HG03108 (cell line): Measurements from ENCODE around the gene MTARC2.
A peak's percentile ranks its signal among the peaks of the same experiment; 100 is the strongest.
"Not testable (repeated sequence)": the region's sequence is repeated elsewhere in the genome, so short reads cannot be mapped to it uniquely, and the experiment has no call there.

ENCODE experiments used
- ATAC-seq: cut with Tn5 transposase; IDR thresholded peaks from one replicate; pipeline ENCODE4 v1.9.1; 2021; ENCODE audit warnings: moderate library complexity; ENCODE audit not compliant: unreplicated experiment

MTARC2 gene

DNA sequence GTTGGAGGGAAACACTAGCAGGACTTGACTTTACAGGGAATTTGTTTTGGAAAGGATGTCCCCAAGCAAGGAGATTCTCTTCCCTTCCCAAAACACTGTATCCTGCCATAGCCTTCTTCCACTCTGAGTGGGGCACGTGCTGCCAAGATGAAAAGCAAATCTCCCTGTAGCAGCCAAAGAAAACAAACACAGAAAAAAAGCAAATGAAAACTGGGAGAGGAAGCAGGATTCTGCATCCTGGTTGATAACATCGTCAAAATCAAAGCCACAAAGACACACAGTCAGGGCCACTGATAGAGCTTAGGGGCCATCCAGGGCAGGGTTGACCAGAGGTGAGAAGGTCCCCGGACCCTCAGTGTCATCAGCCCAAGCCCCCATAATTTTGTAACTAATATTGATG, 16.0 kb upstream of the MTARC2 start:
- no peak for ATAC-seq

DNA sequence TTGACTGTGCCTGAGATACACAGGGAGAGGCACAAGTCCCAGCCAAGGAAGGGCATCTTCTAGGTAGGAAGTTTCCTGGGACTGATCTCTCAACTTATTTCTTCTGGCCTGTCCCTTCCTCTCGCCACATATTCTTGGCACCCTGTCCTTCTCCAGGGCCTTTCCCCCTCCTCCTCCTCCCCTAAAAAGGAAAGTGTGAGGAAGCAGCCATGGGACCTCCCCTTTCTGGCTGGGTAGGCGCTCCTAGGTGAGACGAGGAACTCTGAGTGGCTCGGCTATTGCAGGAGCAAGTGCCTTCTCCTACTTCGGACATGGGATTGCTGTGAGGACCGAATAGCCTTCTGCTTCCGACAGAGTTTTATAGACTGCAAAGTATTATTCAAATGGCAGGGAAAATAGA, 15.5 kb upstream of the MTARC2 start:
- no peak for ATAC-seq

GRCh38 chr1:220733086-220733601, 15.0 kb upstream of the MTARC2 start:
- peak; percentile 88 for ATAC-seq

DNA sequence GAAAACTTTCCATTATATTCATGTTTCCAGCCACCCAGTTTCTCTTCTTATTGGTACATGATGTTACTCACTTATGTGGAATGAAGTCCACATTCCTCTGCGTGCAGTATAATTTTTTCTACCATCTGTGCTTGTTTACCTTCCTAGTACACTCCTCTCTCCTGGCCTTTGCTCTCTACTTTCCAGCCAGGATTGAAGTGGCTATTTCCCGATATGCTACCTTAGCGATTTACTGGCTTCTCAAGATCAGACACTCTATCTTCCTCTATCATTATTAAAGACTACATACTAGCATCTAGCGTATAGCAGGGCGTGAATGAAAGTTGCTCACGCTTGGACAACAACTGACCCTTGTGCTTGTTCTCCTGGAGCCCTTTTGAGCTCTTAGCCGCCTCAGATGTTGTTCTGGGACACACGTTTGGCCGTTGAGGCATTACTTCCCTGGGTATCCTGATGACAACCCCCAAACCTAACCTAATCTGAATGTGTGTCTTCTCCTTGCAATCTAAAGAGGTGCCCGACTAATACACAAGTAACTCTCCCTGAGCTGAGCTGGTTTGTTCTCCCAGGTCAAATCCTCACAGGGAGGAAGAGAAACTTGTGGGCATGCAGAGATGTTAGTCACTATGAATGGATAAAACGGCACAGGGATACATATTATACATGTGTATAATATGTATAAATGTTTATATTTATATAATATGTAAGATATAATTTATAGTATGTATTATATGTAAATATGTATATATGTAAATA, 13.4 kb upstream of the MTARC2 start:
- ATAC-seq, result no peak

DNA sequence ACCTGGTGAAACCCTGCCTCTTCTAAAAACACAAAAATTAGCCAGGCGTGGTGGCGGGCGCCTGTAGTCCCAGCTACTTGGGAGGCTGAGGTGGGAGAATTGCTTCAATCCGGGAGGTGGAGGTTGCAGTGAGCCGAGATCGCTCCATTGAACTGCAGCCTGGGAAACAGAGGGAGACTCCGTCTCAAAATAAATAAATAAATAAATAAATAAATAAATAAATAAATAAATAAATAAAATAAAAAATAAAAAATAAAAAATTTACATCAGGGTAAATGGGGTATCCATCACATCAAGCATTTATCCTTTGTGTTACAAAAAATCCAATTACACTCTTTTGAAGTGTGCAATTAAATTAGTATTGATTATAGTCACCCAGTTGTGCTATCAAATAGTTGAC, 11.8 kb upstream of the MTARC2 start:
- ATAC-seq, result not testable (repeated sequence)

DNA sequence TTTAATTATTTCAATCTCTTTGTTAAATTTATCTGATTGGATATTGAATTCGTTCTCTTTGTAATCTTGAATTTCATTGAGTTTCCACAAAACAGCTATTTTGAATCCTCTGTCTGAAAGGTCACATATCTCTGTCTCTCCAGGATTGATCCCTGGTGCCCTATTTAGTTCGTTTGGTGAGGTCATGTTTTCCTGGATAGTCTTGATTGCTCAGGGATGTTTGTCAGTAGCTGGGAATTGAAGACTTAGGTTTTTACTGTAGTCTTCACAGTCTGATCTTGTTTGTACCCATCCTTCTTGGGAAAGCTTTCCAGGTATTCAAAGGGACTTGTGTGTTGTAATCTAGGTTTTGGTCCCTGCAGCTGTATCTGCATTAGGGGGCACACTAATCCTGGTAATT, 6.8 kb upstream of the MTARC2 start:
- no peak for ATAC-seq

GRCh38 chr1:220741825-220742224, 6.3 kb upstream of the MTARC2 start:
- ATAC-seq, result no peak

DNA sequence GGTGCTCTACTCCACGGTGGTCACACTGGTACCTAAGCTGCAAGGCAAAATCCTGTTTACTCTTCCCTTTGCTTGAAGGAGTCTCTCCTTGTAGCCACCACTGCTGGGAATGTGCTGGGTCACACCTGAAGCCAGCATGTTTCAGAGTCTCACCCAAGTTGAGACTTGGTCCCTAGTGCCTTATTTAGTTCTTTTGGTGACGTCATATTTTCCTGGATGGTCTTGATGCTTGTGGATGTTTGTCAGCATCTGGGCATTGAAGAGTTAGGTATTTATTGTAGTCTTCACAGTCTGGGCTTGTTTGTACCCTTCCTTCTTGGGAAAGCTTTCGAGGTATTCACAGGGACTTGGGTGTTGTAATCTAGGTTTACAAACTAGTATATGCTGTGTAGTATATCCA, 5.6 kb upstream of the MTARC2 start:
- no peak for ATAC-seq

- no peak for ATAC-seq
Measured at GRCh38 chr1:220746851-220747250, 1.3 kb upstream of the MTARC2 start.

DNA sequence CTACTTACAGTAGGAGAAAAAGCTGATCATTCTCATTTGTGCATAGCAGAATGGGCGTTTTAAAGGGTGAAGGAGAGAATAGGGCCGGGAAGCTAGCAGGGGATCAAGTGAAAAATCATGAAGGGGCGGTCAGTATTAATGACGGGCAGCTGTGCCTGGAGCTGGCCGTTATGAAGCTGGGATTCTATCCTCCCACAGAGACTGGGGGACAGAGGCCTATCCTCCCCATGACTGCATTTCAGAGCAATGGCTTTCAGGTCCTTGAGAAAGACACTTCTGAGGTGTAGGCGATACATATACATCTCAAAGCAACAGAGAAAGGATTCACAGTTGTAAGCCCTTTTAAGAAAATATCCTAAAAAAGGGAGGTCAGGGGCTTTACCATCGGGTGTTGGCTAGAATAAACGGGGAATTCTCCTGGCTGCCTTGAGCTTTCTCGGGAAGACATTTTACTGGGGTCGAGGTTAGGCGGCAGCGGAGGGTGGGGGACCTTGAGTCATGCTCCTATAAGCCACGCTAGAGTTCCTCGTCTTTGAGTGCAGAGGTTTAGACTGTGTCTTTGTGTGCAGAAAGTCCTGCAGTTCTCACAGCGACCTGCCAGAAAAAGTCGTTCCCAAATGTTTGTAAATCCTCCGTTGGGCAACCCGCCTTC, 559 bp upstream of the MTARC2 start:
- peak; percentile 3 for ATAC-seq

DNA sequence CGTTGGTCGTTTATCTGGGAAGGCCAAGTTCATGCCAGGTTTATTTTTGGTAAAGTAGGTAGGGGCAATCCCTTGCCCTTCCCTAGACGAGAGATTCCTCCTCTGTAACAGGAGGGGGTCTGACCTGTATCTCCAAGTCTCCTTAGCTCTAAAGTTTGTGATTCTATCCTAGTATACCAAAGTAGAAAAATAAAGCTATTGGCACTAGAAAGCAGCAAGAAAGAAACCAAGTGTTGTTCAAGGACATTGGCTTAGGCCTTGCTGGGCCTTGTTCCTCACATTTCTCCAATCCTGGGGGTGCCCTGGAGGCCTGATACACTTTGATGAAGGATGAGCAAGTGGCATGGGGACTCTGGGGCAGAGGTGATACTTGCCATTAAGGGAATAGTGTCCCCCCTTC, 814 bp downstream of the MTARC2 start:
- no peak for ATAC-seq

DNA sequence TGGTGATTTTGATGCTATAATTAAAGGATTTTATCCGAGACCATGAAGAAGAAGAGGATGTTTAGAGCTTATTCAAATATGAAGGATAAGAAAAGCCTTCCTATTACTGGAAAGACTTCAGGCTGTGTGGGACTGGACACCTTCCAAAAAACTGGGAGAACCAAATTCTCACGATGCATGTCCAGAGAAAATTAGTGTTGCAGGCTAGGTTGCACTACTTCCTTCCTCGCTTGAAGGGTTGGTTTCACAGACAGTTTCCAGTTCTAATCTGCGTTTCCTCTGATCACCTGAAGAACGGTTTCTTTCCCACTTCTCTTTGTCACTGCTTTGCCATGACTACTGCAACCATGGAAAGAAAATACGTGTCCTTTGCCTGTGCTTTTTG, 2.0 kb downstream of the MTARC2 start:
- no peak for ATAC-seq

- ATAC-seq, result no peak
Measured at GRCh38 chr1:220751111-220751510, 3.0 kb downstream of the MTARC2 start.

DNA sequence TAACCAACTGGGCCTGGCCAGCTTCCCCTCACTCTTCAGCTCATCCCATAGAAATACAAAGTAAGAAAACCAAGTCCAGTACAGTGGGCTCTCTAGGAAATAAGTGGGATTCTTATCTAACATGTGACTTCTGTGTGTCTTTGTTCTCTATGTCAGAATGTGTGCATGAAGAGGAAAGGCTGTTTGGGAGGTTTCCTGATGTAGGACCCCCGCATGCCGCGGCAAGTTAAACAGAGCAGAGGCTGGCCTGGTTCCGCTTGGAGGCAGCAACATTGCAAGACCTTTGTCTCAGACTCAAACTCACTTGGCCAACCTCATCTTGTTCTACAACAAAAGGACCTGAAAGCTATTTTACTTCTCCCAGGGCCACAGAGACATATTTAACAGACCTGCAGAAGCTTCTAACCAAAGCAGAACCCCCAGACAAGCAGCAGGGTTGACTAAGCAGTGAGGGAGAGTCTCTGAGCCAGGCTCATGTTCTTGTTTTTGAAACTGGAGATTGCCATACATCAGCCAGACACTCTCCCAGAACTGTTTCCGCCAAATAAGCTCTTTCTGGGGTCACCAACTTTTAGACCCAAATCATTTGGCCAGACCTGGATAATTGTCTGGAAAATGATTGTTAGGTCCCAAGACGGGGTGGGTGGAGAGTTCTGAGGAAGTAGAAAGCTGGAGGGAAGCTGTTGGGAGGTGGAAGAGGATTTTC, 6.2 kb downstream of the MTARC2 start:
- no peak for ATAC-seq

GRCh38 chr1:220754918-220755295, 6.8 kb downstream of the MTARC2 start:
- no peak for ATAC-seq

DNA sequence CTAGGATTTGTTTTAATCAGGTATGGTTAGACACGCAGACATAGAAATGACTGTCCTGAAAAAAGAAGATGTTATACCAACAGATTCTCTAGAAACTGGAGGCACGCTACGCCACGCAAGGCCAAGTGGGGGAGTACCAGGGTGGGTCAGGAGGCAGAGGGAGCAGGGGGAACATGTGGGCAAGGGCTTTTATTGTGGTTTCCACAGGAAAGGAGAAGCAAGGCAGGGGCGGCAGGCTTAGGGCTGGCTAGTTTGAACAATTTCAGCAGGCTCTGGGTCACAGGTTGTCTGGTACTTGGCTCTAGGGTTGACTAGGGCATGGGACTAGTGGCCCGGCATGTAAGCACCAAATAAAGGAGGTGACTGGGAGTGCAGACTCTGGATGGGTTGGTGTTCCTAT, 7.2 kb downstream of the MTARC2 start:
- no peak for ATAC-seq

DNA sequence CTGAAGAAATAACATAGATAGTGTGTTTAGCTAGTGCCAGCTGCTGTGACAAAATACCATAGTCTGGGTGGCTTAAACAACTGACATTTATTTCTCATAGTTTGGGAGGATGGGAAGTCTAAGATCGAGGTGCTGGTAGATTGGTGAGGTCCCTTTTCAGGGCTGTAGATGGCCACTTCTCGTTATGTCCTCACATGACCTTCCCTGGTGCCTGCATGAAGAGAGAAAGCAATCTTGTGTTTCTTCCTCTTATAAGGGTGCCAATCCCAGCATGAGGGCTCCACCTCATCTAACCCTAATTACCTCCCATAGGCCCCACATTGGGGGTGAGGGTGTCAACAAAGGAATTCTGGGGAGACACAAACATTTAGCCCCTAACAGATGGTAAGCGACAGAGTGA, 9.3 kb downstream of the MTARC2 start:
- no peak for ATAC-seq

GRCh38 chr1:220759147-220759546, 11.0 kb downstream of the MTARC2 start:
- no peak for ATAC-seq

DNA sequence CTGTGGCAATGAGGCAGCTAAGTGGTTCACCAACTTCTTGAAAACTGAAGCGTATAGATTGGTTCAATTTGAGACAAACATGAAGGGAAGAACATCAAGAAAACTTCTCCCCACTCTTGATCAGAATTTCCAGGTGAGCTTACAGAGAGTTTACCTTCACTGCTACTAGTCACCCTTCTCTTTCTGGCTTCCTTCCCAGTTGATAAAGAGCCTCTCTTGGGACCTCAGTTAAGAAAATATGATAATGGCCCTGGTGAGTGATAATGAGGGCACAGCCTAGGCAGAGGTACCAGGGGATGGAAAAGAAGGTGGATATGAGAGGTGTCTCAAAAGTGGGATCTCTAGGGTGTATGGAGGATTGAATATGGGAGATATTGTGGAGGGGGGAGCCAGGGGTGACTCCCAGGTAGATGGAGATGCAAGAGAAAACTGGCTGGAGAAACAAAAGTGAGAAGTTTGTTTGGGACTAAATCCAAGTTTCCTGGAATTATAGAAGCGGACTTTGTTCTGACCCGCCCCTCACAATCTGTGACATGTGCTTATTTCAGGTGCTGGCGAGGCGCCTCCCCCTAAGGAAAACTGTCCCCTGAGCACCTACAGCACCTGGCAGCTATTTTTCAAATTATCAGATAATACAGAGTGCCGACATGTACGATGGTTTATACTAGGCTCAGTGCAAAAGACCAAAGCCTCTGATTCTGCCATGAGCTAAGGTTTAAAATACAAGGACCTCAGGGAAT, 13.7 kb downstream of the MTARC2 start:
- no peak for ATAC-seq

DNA sequence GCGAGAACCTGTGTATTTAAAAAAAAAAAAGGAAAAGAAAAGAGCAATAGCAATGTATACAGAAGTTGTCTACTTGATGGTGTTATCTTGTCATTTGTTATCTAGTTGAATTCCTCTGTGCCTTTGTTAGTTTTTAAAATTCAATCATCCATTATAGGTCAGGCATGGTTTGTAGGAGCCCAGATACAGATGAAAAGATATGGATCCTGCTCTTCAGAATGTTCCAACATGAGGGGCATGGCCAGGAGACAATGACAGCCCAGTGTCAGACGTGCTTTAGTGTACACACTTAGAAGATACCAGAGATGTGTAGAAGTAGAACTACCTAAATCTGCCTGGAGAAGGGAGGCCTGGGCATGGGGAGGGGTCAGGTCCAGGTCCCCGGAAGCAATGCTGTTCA, 16.6 kb downstream of the MTARC2 start:
- ATAC-seq, result no peak
